Loucy (cell line): ENCODE results near the gene G6PC1.
"Not testable (repeated sequence)": the region's sequence is repeated elsewhere in the genome, so short reads cannot be mapped to it uniquely, and the experiment has no call there.

ENCODE experiments used
- H2AFZ ChIP-seq: fragments of 200-600 bp; sonication (generic); 2 replicates; pipeline ENCODE4 v1.6.0; 2016; ENCODE audit warnings: antibody characterized with exemption, mild to moderate bottlenecking, low read length, moderate library complexity
- H3F3A ChIP-seq: fragments of 200-600 bp; 2 replicates; pipeline ENCODE4 v1.6.0; 2016; ENCODE audit warnings: antibody characterized with exemption, low read depth, mild to moderate bottlenecking
- H3K27me3 ChIP-seq: fragments of 200-600 bp; sonication (generic); 2 replicates; pipeline ENCODE4 v1.6.1; 2014; ENCODE audit warnings: low read length, mild to moderate bottlenecking; ENCODE audit not compliant: insufficient read depth, poor library complexity, severe bottlenecking
- H3K36me3 ChIP-seq: fragments of 200-600 bp; sonication (generic); 2 replicates; pipeline ENCODE4 v1.6.1; 2016; ENCODE audit warnings: low read length; ENCODE audit not compliant: insufficient read depth
- H3K4me1 ChIP-seq: fragments of 200-600 bp; sonication (generic); 2 replicates; pipeline ENCODE4 v1.5.1; 2014; ENCODE audit warnings: low read length, mild to moderate bottlenecking; ENCODE audit not compliant: insufficient read depth, poor library complexity, severe bottlenecking
- H3K4me2 ChIP-seq: fragments of 200-600 bp; sonication (generic); 2 replicates; pipeline ENCODE4 v1.6.0; 2014; ENCODE audit warnings: antibody characterized with exemption, low read length, low read depth, mild to moderate bottlenecking; ENCODE audit not compliant: poor library complexity, severe bottlenecking
- H3K4me3 ChIP-seq: fragments of 200-600 bp; sonication (generic); 2 replicates; pipeline ENCODE4 v1.5.1; 2014; ENCODE audit warnings: low read length, mild to moderate bottlenecking, mixed read lengths; ENCODE audit not compliant: poor library complexity, severe bottlenecking
- H3K79me2 ChIP-seq: fragments of 200-600 bp; sonication (generic); 2 replicates; pipeline ENCODE4 v1.6.1; 2014; ENCODE audit warnings: low read length; ENCODE audit not compliant: insufficient read depth
- H3K9ac ChIP-seq: fragments of 200-600 bp; sonication (generic); 2 replicates; pipeline ENCODE4 v1.6.0; 2014; ENCODE audit warnings: mild to moderate bottlenecking, low read depth, low read length, moderate library complexity; ENCODE audit not compliant: poor library complexity, severe bottlenecking
- H3K9me2 ChIP-seq: fragments of 200-600 bp; sonication (generic); replicated peaks from 2 replicates; pipeline ENCODE4 v1.6.1; 2016; ENCODE audit warnings: low read depth, low read length, mixed read lengths
- H3K9me3 ChIP-seq: fragments of 200-600 bp; sonication (generic); 2 replicates; pipeline ENCODE4 v1.6.1; 2014; ENCODE audit warnings: mild to moderate bottlenecking, antibody characterized with exemption, low read length, low read depth; ENCODE audit not compliant: insufficient read depth
- H4K20me1 ChIP-seq: fragments of 200-600 bp; sonication (generic); 2 replicates; pipeline ENCODE4 v1.6.0; 2014; ENCODE audit warnings: antibody characterized with exemption, low read length, mild to moderate bottlenecking; ENCODE audit not compliant: insufficient read depth, poor library complexity, severe bottlenecking
- EZH2phosphoT487 ChIP-seq: fragments of 200-600 bp; IDR thresholded peaks from 2 replicates; pipeline ENCODE4 v1.6.1; 2018; ENCODE audit warnings: antibody characterized with exemption, mild to moderate bottlenecking, moderate library complexity, borderline replicate concordance
- TF ChIP-seq, protein P1 (sequence below): fragments of 200-600 bp; sonication (generic); conservative IDR thresholded peaks from 2 replicates; pipeline ENCODE4 v1.5.1; 2014; ENCODE audit warnings: mild to moderate bottlenecking, antibody characterized with exemption, low read length

Gene G6PC1

DNA sequence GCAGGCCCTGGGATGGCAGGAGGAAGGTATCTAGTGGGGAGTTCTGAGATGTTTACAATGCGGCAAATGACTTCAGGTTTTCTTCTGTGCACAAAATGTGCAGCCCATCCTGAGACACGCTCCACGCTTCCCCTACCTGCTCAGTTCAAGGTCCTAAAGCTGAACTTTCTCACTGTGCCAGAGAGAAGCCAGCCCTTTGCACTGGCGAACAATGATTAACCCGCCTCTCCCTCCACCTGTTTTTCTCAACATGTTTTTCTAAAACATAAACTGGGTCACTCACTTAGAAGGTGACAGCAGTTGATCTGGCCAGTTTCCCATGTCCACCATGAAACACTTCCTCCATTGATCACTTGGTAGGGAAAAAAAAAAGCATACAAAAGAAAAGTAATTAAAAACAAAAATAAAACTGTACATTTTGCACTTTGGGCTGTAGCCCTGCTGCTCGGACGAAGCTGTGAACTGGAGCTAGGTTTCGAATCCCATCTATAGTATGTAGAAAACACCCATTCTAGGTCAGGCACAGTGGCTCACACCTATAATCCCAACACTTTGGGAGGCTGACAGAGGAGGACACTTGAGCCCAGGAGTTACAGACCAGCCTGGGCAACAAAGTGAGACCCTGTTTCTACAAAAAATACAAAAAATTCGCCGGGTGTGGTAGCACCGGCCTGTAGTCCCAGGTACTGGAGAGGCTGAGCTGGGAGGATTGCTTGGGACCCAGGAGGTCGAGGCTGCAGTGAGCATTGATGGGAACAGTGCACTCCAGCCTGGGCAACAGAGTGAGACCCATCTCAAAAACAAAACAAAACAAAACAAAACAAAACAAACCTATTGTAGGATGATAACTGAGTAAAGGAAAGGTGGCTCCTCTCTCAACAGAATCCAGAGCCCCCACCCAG lies 6.1 kb upstream of the G6PC1 start:
- Histone ChIP-seq H3K79me2 (no peaks in the 10 kb centered on the region), H3K9me3 (no peaks in the 10 kb centered on the region), H3K9ac (no peak overlapping the region), H3K27me3 (no peaks in the 10 kb centered on the region), H3F3A (no peaks in the 10 kb centered on the region), H4K20me1 (no peaks in the 10 kb centered on the region), H3K9me2 (no peaks in the 10 kb centered on the region), H3K36me3 (no peaks in the 10 kb centered on the region), H3K4me2 (no peak overlapping the region), H3K4me3 (no peak overlapping the region), H3K4me1 (no peaks in the 10 kb centered on the region), H2AFZ (no peak overlapping the region)
- TF ChIP-seq EZH2phosphoT487: no peak
- TF ChIP-seq, protein P1, sequence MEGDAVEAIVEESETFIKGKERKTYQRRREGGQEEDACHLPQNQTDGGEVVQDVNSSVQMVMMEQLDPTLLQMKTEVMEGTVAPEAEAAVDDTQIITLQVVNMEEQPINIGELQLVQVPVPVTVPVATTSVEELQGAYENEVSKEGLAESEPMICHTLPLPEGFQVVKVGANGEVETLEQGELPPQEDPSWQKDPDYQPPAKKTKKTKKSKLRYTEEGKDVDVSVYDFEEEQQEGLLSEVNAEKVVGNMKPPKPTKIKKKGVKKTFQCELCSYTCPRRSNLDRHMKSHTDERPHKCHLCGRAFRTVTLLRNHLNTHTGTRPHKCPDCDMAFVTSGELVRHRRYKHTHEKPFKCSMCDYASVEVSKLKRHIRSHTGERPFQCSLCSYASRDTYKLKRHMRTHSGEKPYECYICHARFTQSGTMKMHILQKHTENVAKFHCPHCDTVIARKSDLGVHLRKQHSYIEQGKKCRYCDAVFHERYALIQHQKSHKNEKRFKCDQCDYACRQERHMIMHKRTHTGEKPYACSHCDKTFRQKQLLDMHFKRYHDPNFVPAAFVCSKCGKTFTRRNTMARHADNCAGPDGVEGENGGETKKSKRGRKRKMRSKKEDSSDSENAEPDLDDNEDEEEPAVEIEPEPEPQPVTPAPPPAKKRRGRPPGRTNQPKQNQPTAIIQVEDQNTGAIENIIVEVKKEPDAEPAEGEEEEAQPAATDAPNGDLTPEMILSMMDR: no peak

DNA sequence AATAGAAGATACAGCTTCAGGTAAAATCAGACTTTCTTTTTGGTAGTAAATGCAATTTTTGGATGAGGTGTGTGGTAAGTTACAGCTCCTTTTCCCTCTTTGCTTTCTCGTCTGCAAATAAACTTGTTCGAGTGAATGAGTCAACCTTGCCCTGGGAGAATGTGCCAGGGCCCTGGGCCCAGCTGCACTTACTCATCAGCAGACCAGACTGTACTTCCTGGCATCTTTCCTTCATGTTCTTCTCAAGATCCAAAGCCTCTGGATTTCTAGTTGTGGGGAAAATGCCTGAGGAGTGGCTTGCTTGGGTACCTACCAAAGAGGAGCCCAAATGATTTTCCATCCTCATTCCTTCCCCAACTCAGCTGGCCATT lies 5.4 kb upstream of the G6PC1 start:
- no peaks in the 10 kb centered on the region for H3K79me2 ChIP-seq
- no peaks in the 10 kb centered on the region for H3K27me3 ChIP-seq
- H3K9ac ChIP-seq: no peak overlapping the region
- no peaks in the 10 kb centered on the region for H3K9me2 ChIP-seq
- H3K4me1 ChIP-seq: no peaks in the 10 kb centered on the region
- H3F3A ChIP-seq: no peaks in the 10 kb centered on the region
- no peak overlapping the region for H2AFZ ChIP-seq
- no peak for TF ChIP-seq EZH2phosphoT487
- TF ChIP-seq, protein P1: no peak
- H4K20me1 ChIP-seq: no peaks in the 10 kb centered on the region
- H3K36me3 ChIP-seq: no peaks in the 10 kb centered on the region
- H3K9me3 ChIP-seq: no peaks in the 10 kb centered on the region
- no peak overlapping the region for H3K4me3 ChIP-seq
- H3K4me2 ChIP-seq: no peak overlapping the region

DNA sequence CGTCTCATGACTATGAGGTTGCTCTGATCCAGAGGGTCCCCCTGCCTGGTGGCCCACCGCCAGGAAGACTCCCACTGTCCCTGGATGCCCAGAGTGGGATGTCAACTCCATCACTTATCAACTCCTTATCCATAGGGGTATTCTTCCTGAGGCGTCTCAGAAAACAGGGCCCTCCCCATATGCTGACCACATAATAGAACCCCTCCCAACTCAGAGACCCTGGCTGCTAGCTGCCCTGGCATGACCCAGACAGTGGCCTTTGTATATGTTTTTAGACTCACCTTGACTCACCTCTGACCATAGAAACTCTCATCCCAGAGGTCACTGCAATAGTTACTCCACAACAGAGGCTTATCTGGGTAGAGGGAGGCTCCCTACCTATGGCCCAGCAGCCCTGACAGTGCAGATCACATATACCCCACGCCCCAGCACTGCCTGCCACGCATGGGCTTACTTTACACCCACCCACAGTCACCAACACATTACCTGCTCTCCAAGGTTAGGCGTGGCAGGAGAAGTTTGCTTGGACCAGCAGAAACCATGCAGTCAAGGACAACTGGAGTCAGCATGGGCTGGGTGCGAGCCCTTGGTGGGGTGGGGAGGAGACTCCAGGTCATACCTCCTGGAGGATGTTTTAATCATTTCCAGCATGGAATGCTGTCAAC lies 2.3 kb upstream of the G6PC1 start:
- Histone ChIP-seq H3F3A (no peaks in the 10 kb centered on the region), H3K4me1 (no peaks in the 10 kb centered on the region), H3K9me3 (no peaks in the 10 kb centered on the region), H3K4me2 (no peak overlapping the region), H3K9me2 (no peaks in the 10 kb centered on the region), H3K4me3 (no peak overlapping the region), H3K79me2 (no peaks in the 10 kb centered on the region), H3K27me3 (no peaks in the 10 kb centered on the region), H3K36me3 (no peaks in the 10 kb centered on the region), H2AFZ (no peak overlapping the region), H4K20me1 (no peaks in the 10 kb centered on the region), H3K9ac (no peak overlapping the region)
- no peak for TF ChIP-seq EZH2phosphoT487
- TF ChIP-seq, protein P1: no peak

DNA sequence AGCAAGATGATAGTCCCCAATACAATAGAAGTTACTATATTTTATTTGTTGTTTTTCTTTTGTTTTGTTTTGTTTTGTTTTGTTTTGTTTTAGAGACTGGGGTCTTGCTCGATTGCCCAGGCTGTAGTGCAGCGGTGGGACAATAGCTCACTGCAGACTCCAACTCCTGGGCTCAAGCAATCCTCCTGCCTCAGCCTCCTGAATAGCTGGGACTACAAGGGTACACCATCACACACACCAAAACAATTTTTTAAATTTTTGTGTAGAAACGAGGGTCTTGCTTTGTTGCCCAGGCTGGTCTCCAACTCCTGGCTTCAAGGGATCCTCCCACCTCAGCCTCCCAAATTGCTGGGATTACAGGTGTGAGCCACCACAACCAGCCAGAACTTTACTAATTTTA lies 618 bp upstream of the G6PC1 start:
- H3K9ac ChIP-seq, H3K4me3 ChIP-seq, H2AFZ ChIP-seq, H3F3A ChIP-seq, H4K20me1 ChIP-seq, H3K79me2 ChIP-seq, H3K4me2 ChIP-seq, H3K9me3 ChIP-seq, H3K36me3 ChIP-seq, H3K27me3 ChIP-seq, H3K9me2 ChIP-seq, H3K4me1 ChIP-seq: not testable (repeated sequence)
